DMS79 (cell line): ENCODE measurements around the gene CASZ1.

Experiments
- DNase-seq: peaks from one replicate; lab custom pipeline; 2025; lab: John Stamatoyannopoulos, UW

Gene CASZ1

GRCh38 chr1:10796029-10796944 lies at the start of gene CASZ1:
CASZ1 (minus strand) TSS chr1:10796646; CDS start chr1:10693889, 102,757 bp downstream.
- peak; percentile 77 for DNase-seq

GRCh38 chr1:10843697-10844096 lies 47.3 kb upstream of the CASZ1 start:
- no peak for DNase-seq

- no peak for DNase-seq
Observed at GRCh38 chr1:10841118-10841517, 44.7 kb upstream of the CASZ1 start.

GRCh38 chr1:10839188-10839770 lies 42.8 kb upstream of the CASZ1 start:
- no peak for DNase-seq

GRCh38 chr1:10838541-10838940 lies 42.1 kb upstream of the CASZ1 start:
- no peak for DNase-seq

GRCh38 chr1:10836726-10837125 lies 40.3 kb upstream of the CASZ1 start:
- no peak for DNase-seq

GRCh38 chr1:10835822-10836421 lies 39.5 kb upstream of the CASZ1 start:
- DNase-seq: peak; percentile 50

GRCh38 chr1:10835421-10835820 lies 39.0 kb upstream of the CASZ1 start:
- no peak for DNase-seq

GRCh38 chr1:10834770-10835412 lies 38.4 kb upstream of the CASZ1 start:
- no peak for DNase-seq

- no peak for DNase-seq
Observed at GRCh38 chr1:10833630-10834557, 37.4 kb upstream of the CASZ1 start.

GRCh38 chr1:10832703-10833102 lies 36.3 kb upstream of the CASZ1 start:
- no peak for DNase-seq

GRCh38 chr1:10830961-10831668 lies 34.7 kb upstream of the CASZ1 start:
- no peak for DNase-seq

- no peak for DNase-seq
Observed at GRCh38 chr1:10829965-10830515, 33.6 kb upstream of the CASZ1 start.

GRCh38 chr1:10829067-10829818 lies 32.8 kb upstream of the CASZ1 start:
- no peak for DNase-seq

GRCh38 chr1:10827377-10828333 lies 31.2 kb upstream of the CASZ1 start:
- no peak for DNase-seq

- no peak for DNase-seq
Observed at GRCh38 chr1:10825592-10825991, 29.1 kb upstream of the CASZ1 start.

GRCh38 chr1:10824821-10825540 lies 28.5 kb upstream of the CASZ1 start:
- no peak for DNase-seq

GRCh38 chr1:10823000-10823401 lies 26.6 kb upstream of the CASZ1 start:
- DNase-seq: no peak
